ENCODE data around the gene ORC6.
"Not testable (repeated sequence)": the region's sequence is repeated elsewhere in the genome, so short reads cannot be mapped to it uniquely, and the experiment has no call there.

Gene ORC6

GRCh38 chr16:46662123-46662522, 27.3 kb upstream of the ORC6 start:
- H4K20me1 ChIP-seq (ENCODE audit: insufficient read depth, low read length), result no peaks in the 10 kb centered on the region
- no peaks in the 10 kb centered on the region for H3K79me2 ChIP-seq (ENCODE audit: insufficient read depth, low read length)
- H3K27ac ChIP-seq (ENCODE audit: low read depth, low read length, poor library complexity, severe bottlenecking), result no peak overlapping the region
- no peak overlapping the region for H3K4me3 ChIP-seq (ENCODE audit: low read depth, low read length, poor library complexity, severe bottlenecking)
- H3F3A ChIP-seq (ENCODE audit: insufficient read depth, low read length), result no peaks in the 10 kb centered on the region; the same call in 1 of the 2 replicates
- no peaks in the 10 kb centered on the region for H3K9me2 ChIP-seq (ENCODE audit: low read depth, low read length)
- H3K36me3 ChIP-seq (ENCODE audit: insufficient read depth, low read length), result peaks cover 74% of the 10 kb centered on the region
- TF ChIP-seq EZH2 (IDR thresholded peaks at IDR 0.05; ENCODE audit: borderline replicate concordance, low read length), result no peak
- no peak for TF ChIP-seq CTCF (IDR thresholded peaks at IDR 0.05; ENCODE audit: low read length)
- no peaks in the 10 kb centered on the region for H3K4me1 ChIP-seq (ENCODE audit: insufficient read depth, low read length, severe bottlenecking)
- no peak overlapping the region for H2AFZ ChIP-seq (ENCODE audit: low read length)
- H3K9me3 ChIP-seq (ENCODE audit: low read length), result no peaks in the 10 kb centered on the region
- no peak overlapping the region for H3K9ac ChIP-seq (ENCODE audit: low read length)
- no peak overlapping the region for H3K4me2 ChIP-seq (ENCODE audit: low read length)
- no peaks in the 10 kb centered on the region for H3K27me3 ChIP-seq (ENCODE audit: insufficient read depth, low read length)

- Histone ChIP-seq H4K20me1 (ENCODE audit: insufficient read depth, low read length) (no peaks in the 10 kb centered on the region), H3F3A (ENCODE audit: insufficient read depth, low read length) (no peaks in the 10 kb centered on the region), H3K79me2 (ENCODE audit: insufficient read depth, low read length) (no peaks in the 10 kb centered on the region), H3K36me3 (ENCODE audit: insufficient read depth, low read length) (peaks cover 82% of the 10 kb centered on the region), H3K4me3 (ENCODE audit: low read depth, low read length, poor library complexity, severe bottlenecking) (no peak overlapping the region), H3K9me2 (ENCODE audit: low read depth, low read length) (no peaks in the 10 kb centered on the region), H3K9me3 (ENCODE audit: low read length) (no peaks in the 10 kb centered on the region), H3K4me1 (ENCODE audit: insufficient read depth, low read length, severe bottlenecking) (peaks cover 12% of the 10 kb centered on the region), H3K27ac (ENCODE audit: low read depth, low read length, poor library complexity, severe bottlenecking) (peak overlapping the region; percentile 72), H3K9ac (ENCODE audit: low read length) (no peak overlapping the region), H2AFZ (ENCODE audit: low read length) (no peak overlapping the region), H3K27me3 (ENCODE audit: insufficient read depth, low read length) (no peaks in the 10 kb centered on the region), H3K4me2 (ENCODE audit: low read length) (no peak overlapping the region)
- TF ChIP-seq CTCF (IDR thresholded peaks at IDR 0.05; ENCODE audit: low read length) (peak; percentile 97), EZH2 (IDR thresholded peaks at IDR 0.05; ENCODE audit: borderline replicate concordance, low read length) (no peak)
Observed at GRCh38 chr16:46673320-46674013, 16.0 kb upstream of the ORC6 start.

GRCh38 chr16:46677943-46678342, 11.5 kb upstream of the ORC6 start:
- H3K9me2 ChIP-seq (ENCODE audit: low read depth, low read length); H2AFZ ChIP-seq (ENCODE audit: low read length); H4K20me1 ChIP-seq (ENCODE audit: insufficient read depth, low read length); H3K9me3 ChIP-seq (ENCODE audit: low read length); H3F3A ChIP-seq (ENCODE audit: insufficient read depth, low read length); H3K79me2 ChIP-seq (ENCODE audit: insufficient read depth, low read length); H3K9ac ChIP-seq (ENCODE audit: low read length); H3K27ac ChIP-seq (ENCODE audit: low read depth, low read length, poor library complexity, severe bottlenecking); H3K4me3 ChIP-seq (ENCODE audit: low read depth, low read length, poor library complexity, severe bottlenecking); H3K27me3 ChIP-seq (ENCODE audit: insufficient read depth, low read length); H3K4me2 ChIP-seq (ENCODE audit: low read length): not testable (repeated sequence)
- peaks cover 71% of the 10 kb centered on the region for H3K36me3 ChIP-seq (ENCODE audit: insufficient read depth, low read length)
- H3K4me1 ChIP-seq (ENCODE audit: insufficient read depth, low read length, severe bottlenecking), result peaks cover 12% of the 10 kb centered on the region

GRCh38 chr16:46681867-46682266, 7.6 kb upstream of the ORC6 start:
- not testable (repeated sequence) for H3F3A ChIP-seq (ENCODE audit: insufficient read depth, low read length); H3K27ac ChIP-seq (ENCODE audit: low read depth, low read length, poor library complexity, severe bottlenecking); H3K4me2 ChIP-seq (ENCODE audit: low read length); H3K27me3 ChIP-seq (ENCODE audit: insufficient read depth, low read length); H3K9me2 ChIP-seq (ENCODE audit: low read depth, low read length); H2AFZ ChIP-seq (ENCODE audit: low read length); H4K20me1 ChIP-seq (ENCODE audit: insufficient read depth, low read length); H3K9ac ChIP-seq (ENCODE audit: low read length); H3K9me3 ChIP-seq (ENCODE audit: low read length); H3K4me3 ChIP-seq (ENCODE audit: low read depth, low read length, poor library complexity, severe bottlenecking)
- peaks cover 45% of the 10 kb centered on the region for H3K79me2 ChIP-seq (ENCODE audit: insufficient read depth, low read length)
- H3K36me3 ChIP-seq (ENCODE audit: insufficient read depth, low read length), result peaks cover 44% of the 10 kb centered on the region
- peaks cover 16% of the 10 kb centered on the region for H3K4me1 ChIP-seq (ENCODE audit: insufficient read depth, low read length, severe bottlenecking)

Measured in OCI-LY1 (cell line).